A549 (cell line): ENCODE measurements around the gene SLC16A14.

ENCODE experiments used
- CTCF ChIP-seq: fragments of >200 bp; sonication (Bioruptor Twin); formaldehyde crosslinking; IDR thresholded peaks from 3 replicates; pipeline ENCODE4 v1.5.1; 2016
- EP300 ChIP-seq, 2 experiments: fragments of >200 bp; sonication (Bioruptor Twin); formaldehyde crosslinking; IDR thresholded peaks; 2 replicates in 1 of 2; 3 replicates in 1 of 2; pipeline ENCODE4 v1.6.1; 2016 to 2017
- ESRRA ChIP-seq: fragments of 150-350 bp; IDR thresholded peaks from 2 replicates; pipeline ENCODE4 v1.6.1; 2014; ENCODE audit warnings: mild to moderate bottlenecking, low read length, borderline replicate concordance
- POLR2A ChIP-seq: IDR thresholded peaks from 2 replicates; pipeline ENCODE4 v1.6.1; 2012; ENCODE audit warnings: mild to moderate bottlenecking, low read length

DNA sequence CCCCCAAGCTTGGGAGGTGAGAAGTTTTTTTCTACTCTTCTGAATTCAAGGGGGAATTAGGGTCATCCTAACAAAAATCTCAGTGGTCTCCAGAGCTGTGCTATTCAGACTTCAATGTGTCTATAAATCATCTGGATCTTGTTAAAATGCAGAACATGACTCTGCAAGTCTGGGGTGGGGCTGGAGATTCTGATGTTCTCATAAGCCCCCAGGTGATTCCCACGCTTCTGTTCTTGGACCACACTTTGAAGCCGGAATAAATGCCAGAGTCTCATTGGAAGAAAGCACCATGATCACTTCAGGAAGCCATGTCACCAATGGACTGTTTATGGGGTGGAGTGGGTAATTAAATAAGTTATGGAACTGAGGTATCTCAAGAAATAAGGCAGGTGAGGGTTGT lies 22.2 kb upstream of the SLC16A14 start:
- TF ChIP-seq CTCF (no peak), ESRRA (no peak), EP300 (IDR thresholded peaks at IDR 0.05) (no peak), POLR2A (no peak)
